Vagina (tissue), 2 donors: ENCODE data around the gene ASCC3.

Experiments
- POLR2AphosphoS5 ChIP-seq, 2 donors: sonication (generic); formaldehyde crosslinking; IDR thresholded peaks; one replicate each; pipeline ENCODE4 v1.9.0; 2017; ENCODE audit warnings: antibody characterized with exemption in 2 of 2, mild to moderate bottlenecking in 2 of 2, low read depth in 1 of 2; ENCODE audit not compliant: insufficient read depth in 1 of 2
- TF ChIP-seq, protein P1 (sequence below), 3 experiments: fragments of 450-650 bp in 2 of 3; fragments of 200-600 bp in 1 of 3; sonication (generic) in 1 of 3; IDR thresholded peaks; one replicate each; pipeline ENCODE4 v1.5.1; 2017 to 2019; ENCODE audit warnings: antibody characterized with exemption in 3 of 3, mild to moderate bottlenecking in 2 of 3, moderate library complexity in 2 of 3

DNA sequence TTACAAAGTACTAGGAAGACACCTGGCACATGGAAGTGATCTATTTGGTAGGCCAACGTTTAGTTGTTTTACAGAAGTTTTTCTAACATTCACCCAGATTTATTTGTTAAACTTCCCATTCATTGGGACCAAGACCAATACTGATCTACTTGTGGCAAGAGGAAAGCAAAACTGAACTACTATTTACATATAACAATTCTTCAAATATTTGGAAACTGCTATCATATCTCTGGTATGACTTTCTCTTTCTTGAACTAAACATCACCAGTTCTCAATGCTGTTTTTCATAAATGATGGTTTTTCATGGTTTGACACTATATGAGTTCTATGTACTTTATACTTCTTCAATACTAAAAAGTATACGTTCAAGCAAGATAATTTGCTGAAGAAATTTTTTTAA lies 189.2 kb downstream of the ASCC3 start:
- TF ChIP-seq, protein P1, sequence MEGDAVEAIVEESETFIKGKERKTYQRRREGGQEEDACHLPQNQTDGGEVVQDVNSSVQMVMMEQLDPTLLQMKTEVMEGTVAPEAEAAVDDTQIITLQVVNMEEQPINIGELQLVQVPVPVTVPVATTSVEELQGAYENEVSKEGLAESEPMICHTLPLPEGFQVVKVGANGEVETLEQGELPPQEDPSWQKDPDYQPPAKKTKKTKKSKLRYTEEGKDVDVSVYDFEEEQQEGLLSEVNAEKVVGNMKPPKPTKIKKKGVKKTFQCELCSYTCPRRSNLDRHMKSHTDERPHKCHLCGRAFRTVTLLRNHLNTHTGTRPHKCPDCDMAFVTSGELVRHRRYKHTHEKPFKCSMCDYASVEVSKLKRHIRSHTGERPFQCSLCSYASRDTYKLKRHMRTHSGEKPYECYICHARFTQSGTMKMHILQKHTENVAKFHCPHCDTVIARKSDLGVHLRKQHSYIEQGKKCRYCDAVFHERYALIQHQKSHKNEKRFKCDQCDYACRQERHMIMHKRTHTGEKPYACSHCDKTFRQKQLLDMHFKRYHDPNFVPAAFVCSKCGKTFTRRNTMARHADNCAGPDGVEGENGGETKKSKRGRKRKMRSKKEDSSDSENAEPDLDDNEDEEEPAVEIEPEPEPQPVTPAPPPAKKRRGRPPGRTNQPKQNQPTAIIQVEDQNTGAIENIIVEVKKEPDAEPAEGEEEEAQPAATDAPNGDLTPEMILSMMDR (IDR thresholded peaks at IDR 0.05) = no peak
- TF ChIP-seq POLR2AphosphoS5 (IDR thresholded peaks at IDR 0.05; ENCODE audit: insufficient read depth in 1 of 2, low read depth in 1 of 2) = no peak
